Left lung (tissue), 10 donors: ENCODE results near the gene CADM1. TPM values are rescaled to one million over a fixed set of nuclear protein-coding genes. Genes with fewer than 3 reads are reported as not detected.

Source experiments
- ATAC-seq: fragments of 200-7000 bp; cut with Tn5 transposase; one replicate; pipeline ENCODE4 v1.9.1; 2020; ENCODE audit warnings: moderate library complexity
- DNase-seq, 4 donors: peaks; one replicate each; pipeline ENCODE4 v3.0.0-alpha.2; 2013 to 2020
- H3K27ac ChIP-seq, 2 donors: fragments of 200-600 bp; sonication (generic) in 1 of 2; one replicate each; pipeline versions ENCODE4 v1.5.0 to v1.8.0; 2020 to 2021
- H3K27me3 ChIP-seq, 2 donors: fragments of 200-600 bp; sonication (generic) in 1 of 2; one replicate each; pipeline versions ENCODE4 v1.5.0 to v1.8.0; 2020 to 2021
- H3K36me3 ChIP-seq, 2 donors: fragments of 200-600 bp; sonication (generic) in 1 of 2; one replicate each; pipeline versions ENCODE4 v1.5.0 to v1.8.0; 2020 to 2021
- H3K4me1 ChIP-seq, 2 donors: fragments of 200-600 bp; one replicate each; pipeline ENCODE4 v1.8.0; 2021
- H3K4me3 ChIP-seq, 2 donors: fragments of 200-600 bp; sonication (generic) in 1 of 2; one replicate each; pipeline versions ENCODE4 v1.5.0 to v1.8.0; 2020 to 2021; ENCODE audit warnings: mild to moderate bottlenecking in 1 of 2
- H3K9me3 ChIP-seq, 2 donors: fragments of 200-600 bp; sonication (generic) in 1 of 2; one replicate each; pipeline versions ENCODE4 v1.5.0 to v1.8.0; 2020 to 2021
- CTCF ChIP-seq, 2 donors: fragments of 200-600 bp; sonication (generic) in 1 of 2; IDR thresholded peaks; one replicate each; pipeline versions ENCODE4 v1.5.0 to v1.8.0; 2021; ENCODE audit warnings: antibody characterized with exemption in 2 of 2
- intact Hi-C, 2 donors: fragments of 100-400 bp; cut with DNase I; formaldehyde crosslinking; loops; one replicate each; pipeline versions ENCODE4 v1.11.2 to v1.14.2; 2022
- polyA plus RNA-seq, 6 donors: library from polyadenylated mRNA; unstranded; fragments of 120-200 nt; gene quantifications; one replicate each; pipeline ENCODE4 v1.2.1, GENCODE V29; 2013; ENCODE audit not compliant: insufficient read length in 6 of 6
- total RNA-seq, 2 donors: library from RNA; stranded (reverse); fragmentation: NEBNext Ultra II Directional; extraction: Animal tissue kit (Norgen Biotek cat#: 25700); gene quantifications; one replicate each; pipeline ENCODE4 v1.2.1, GENCODE V29; 2021
- donor health status: DM: no; HTN: yes; CAD: no.
- donor health status: DM: no; HTN: no; CAD: no.

Gene CADM1
- total and polyA plus RNA-seq, 8 donors = 105 to 307 (median 156) TPM

DNA sequence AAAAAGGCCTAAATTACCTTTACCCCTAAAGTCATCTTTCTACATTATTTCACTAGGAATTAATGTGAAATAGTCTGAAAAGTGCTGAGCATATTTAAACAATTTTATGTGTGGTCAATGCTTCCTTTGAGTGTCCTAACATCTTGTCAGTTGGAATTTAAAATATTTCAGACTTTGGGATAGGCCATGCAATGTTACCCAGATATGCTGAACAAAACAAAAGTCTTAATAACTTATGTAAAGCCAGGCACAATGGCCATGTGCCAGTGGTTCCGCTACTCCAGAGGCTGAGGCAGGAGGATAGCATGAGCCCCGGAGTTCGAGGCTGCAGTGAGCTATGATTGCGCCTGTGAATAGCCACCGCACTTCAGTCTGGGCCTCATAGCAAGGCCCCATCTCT is 137.4 kb downstream of the CADM1 start:
- DNase-seq (peak in 1 of 4 donors; percentile 12), ATAC-seq (no peak)
- Histone ChIP-seq H3K27ac (no peak overlapping the region), H3K27me3 (no peaks in the 10 kb centered on the region), H3K36me3 (no peaks in the 10 kb centered on the region), H3K9me3 (no peaks in the 10 kb centered on the region), H3K4me3 (no peak overlapping the region), H3K4me1 (no peaks in the 10 kb centered on the region)
- TF ChIP-seq CTCF (IDR thresholded peaks at IDR 0.05) = no peak
- intact Hi-C loops = no loop called here

DNA sequence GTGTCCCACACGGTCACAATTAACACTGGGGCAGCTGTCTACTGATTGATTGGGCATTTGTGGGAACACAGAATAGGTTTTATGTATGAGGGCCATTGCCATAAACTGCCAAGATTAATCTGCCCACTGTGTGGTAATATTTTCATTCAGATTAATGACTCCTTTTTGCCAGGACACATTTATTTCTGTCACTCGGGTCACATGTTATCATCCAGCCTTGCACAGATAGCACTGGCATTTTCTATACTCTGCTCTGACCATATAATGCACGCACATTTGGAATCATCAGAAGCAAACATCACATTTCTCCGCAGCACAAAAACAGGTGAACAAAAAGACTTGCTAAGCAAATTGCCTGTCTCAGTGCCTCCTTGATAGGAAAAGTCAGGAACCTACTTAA is 138.3 kb downstream of the CADM1 start:
- no peaks in the 10 kb centered on the region for H3K9me3 ChIP-seq
- no peak overlapping the region for H3K4me3 ChIP-seq
- intact Hi-C loops = no loop called here
- ATAC-seq = no peak
- no peaks in the 10 kb centered on the region for H3K36me3 ChIP-seq
- H3K27me3 ChIP-seq = no peaks in the 10 kb centered on the region
- DNase-seq = no peak
- no peaks in the 10 kb centered on the region for H3K4me1 ChIP-seq
- no peak for TF ChIP-seq CTCF (IDR thresholded peaks at IDR 0.05)
- no peak overlapping the region for H3K27ac ChIP-seq

DNA sequence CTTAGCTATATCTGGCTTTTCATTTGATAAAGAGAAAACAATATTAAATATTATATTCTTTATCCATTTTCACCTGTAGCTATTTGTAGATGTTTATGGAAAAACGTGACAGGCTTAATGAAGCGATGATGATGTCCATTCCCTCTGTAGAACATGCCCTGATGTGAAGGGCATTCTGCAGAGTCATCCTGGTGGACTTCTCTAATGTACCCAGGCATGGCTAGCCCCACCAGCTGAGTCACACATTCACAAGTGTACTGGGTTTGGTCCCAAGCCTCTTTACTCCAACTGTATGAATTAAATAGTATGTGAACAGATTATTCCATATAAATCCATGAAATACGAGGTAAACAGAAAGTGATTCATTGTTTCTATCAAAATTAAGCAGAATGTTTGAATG is 139.3 kb downstream of the CADM1 start:
- no peaks in the 10 kb centered on the region for H3K36me3 ChIP-seq
- H3K27me3 ChIP-seq = no peaks in the 10 kb centered on the region
- intact Hi-C loops = no loop called here
- no peak for ATAC-seq
- TF ChIP-seq CTCF (IDR thresholded peaks at IDR 0.05) = no peak
- no peak overlapping the region for H3K27ac ChIP-seq
- no peak for DNase-seq
- no peak overlapping the region for H3K4me3 ChIP-seq
- no peaks in the 10 kb centered on the region for H3K9me3 ChIP-seq
- no peaks in the 10 kb centered on the region for H3K4me1 ChIP-seq

GRCh38 chr11:115363921-115364320 is 140.3 kb downstream of the CADM1 start:
- DNase-seq (no peak), ATAC-seq (no peak)
- Histone ChIP-seq H3K9me3 (no peaks in the 10 kb centered on the region), H3K4me1 (no peaks in the 10 kb centered on the region), H3K36me3 (no peaks in the 10 kb centered on the region), H3K27me3 (no peaks in the 10 kb centered on the region), H3K27ac (no peak overlapping the region), H3K4me3 (no peak overlapping the region)
- intact Hi-C loops = no loop called here
- TF ChIP-seq CTCF (IDR thresholded peaks at IDR 0.05) = no peak

DNA sequence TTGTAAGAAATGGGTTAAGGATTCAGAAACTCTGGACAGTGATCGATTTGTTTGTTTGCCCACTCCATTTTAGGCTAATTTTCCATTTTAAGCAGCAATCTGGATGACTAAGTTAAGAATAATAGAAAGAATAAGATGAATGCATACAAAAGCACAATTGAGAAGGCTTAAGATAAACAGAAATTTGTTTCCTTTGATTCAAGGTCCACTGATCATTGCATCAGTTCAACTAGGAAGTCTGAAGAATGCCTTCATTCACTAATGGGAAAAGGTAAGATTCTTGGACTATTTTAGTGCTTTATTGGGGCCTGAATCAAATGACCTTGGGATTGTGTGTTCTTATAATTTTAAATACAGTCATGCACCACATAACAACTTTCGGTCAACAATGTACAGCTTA is 140.8 kb downstream of the CADM1 start:
- Histone ChIP-seq H3K27me3 (no peaks in the 10 kb centered on the region), H3K27ac (no peak overlapping the region), H3K4me3 (no peak overlapping the region), H3K36me3 (no peaks in the 10 kb centered on the region), H3K4me1 (no peaks in the 10 kb centered on the region), H3K9me3 (no peaks in the 10 kb centered on the region)
- no peak for DNase-seq
- no peak for ATAC-seq
- intact Hi-C loops = no loop called here
- TF ChIP-seq CTCF (IDR thresholded peaks at IDR 0.05) = no peak
